ENCODE results near the gene SLC25A18. TPM values are rescaled to one million over a fixed set of nuclear protein-coding genes. Genes with fewer than 3 reads are reported as not detected.

SLC25A18 gene
- total and polyA plus RNA-seq, 10 of the 15 experiments (the other 5 are each of a cell fraction or from before 2014, with no cell fraction given): 0.03 to 0.09 TPM; not detected in 8

DNA sequence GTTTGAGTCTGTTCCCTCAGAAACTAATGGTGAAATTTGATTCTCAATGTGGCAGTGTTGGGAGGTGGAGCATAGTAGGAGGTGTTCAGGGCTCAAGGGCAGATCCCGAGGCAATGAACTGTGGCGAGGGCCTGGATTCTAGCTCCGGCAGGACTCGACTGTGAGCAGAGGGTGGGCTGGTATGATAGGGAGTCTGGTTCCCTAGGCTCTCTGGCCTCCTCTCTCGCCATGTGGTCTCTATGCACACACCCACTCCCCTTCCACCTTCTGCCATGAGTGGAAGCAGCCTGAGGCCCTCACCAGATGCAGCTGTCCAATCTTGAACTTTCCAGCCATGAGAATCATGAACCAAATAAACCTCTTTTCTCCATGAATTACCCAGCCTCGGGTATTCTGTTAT is 32.9 kb downstream of the SLC25A18 start (continued):
- TF ChIP-seq ZNF592 (IDR thresholded peaks at IDR 0.05): no peak

- Histone ChIP-seq H3K9me3 (replicated peaks; ENCODE audit: control insufficient read depth, insufficient read depth, low read length) (peaks cover 6% of the 10 kb centered on the region; the same call in 2 of the 3 replicates), H3K27me3 (replicated peaks in 1 of 2; ENCODE audit: control insufficient read depth in 2 of 2, insufficient read depth in 2 of 2, low read length in 1 of 2) (no peaks in the 10 kb centered on the region), H3K4me3 (no peak overlapping the region), H2AFZ (ENCODE audit: control insufficient read depth, low read depth, low read length) (no peak overlapping the region), H3K27ac (ENCODE audit: control insufficient read depth, insufficient read depth) (no peak overlapping the region), H3K79me2 (ENCODE audit: control insufficient read depth, insufficient read depth, low read length) (no peaks in the 10 kb centered on the region), H4K20me1 (ENCODE audit: control insufficient read depth, insufficient read depth) (no peaks in the 10 kb centered on the region), H3K9ac (ENCODE audit: control insufficient read depth, insufficient read depth, low read length) (no peak overlapping the region), H3K4me2 (ENCODE audit: control insufficient read depth, insufficient read depth) (no peak overlapping the region), H3K4me1 (ENCODE audit: control insufficient read depth, insufficient read depth, low read length) (peaks cover 20% of the 10 kb centered on the region), H3K36me3 (ENCODE audit: control insufficient read depth in 2 of 2, insufficient read depth in 2 of 2, low read length in 1 of 2) (peaks cover 5 to 33% of the 10 kb centered on the region in 2 experiments)
- TF ChIP-seq CHD1 (IDR thresholded peaks at IDR 0.05; ENCODE audit: low read depth, low read length): no peak
- intact Hi-C loops (cut with micrococcal nuclease; ENCODE audit: unreplicated experiment) (no loop called here), in situ Hi-C loops (cut with MboI) (no loop called here)
- POLR2A ChIA-PET: no interaction called here
- WGBS (ENCODE audit: insufficient coverage, insufficient replicate concordance, low lambda C conversion rate, missing lambda C conversion rate): 81% methylated on average over 2 of the region's 2 CpGs
- RAD21 ChIA-PET (ENCODE audit: unreplicated experiment): no interaction called here
- no peak for ATAC-seq
- no peak for DNase-seq (ENCODE audit: low read depth, low spot score)
- SMC1A ChIA-PET (ENCODE audit: uncharacterized antibody, unreplicated experiment): no interaction called here
- FAIRE-seq: no peak
- BruUV-seq (replicated peaks): no TSS peak
- CTCF ChIA-PET: no interaction called here
Observed at GRCh38 chr22:17597217-17597616, 33.9 kb downstream of the SLC25A18 start.
